SK-N-SH (cell line): Measurements from ENCODE around the gene UBXN2A. TPM values are rescaled to one million over a fixed set of nuclear protein-coding genes. Genes with fewer than 3 reads are reported as not detected.

Experiments used
- CTCF ChIA-PET: fragments of 300-600, 350-600 bp; formaldehyde crosslinking; extraction: SDS; loops from one replicate; lab custom pipeline; 2021; lab: Yijun Ruan, JAX
- POLR2A ChIA-PET: fragments of 350-600 bp; sonication (Branson Sonifier 250); formaldehyde crosslinking; extraction: SDS; loops from one replicate; lab custom pipeline; 2020; ENCODE audit warnings: antibody characterized with exemption, inconsistent platforms; lab: Yijun Ruan, JAX
- DNase-seq: peaks from one replicate; pipeline ENCODE4 v3.0.0; 2012
- H2AFZ ChIP-seq: fragments of 200-600 bp; sonication (generic); 2 replicates; pipeline ENCODE4 v1.8.1; 2016; ENCODE audit warnings: antibody characterized with exemption, mild to moderate bottlenecking, low read depth
- H3F3A ChIP-seq: fragments of 200-600 bp; sonication (generic); replicated peaks from 2 replicates; pipeline ENCODE3; 2016; ENCODE audit warnings: antibody characterized with exemption, mild to moderate bottlenecking; ENCODE audit not compliant: insufficient read depth
- H3K27ac ChIP-seq, 2 experiments: fragments of 200-500 bp in 1 of 2; fragments of 200-600 bp in 1 of 2; sonication (Bioruptor generic) in 1 of 2; sonication (generic), shearing (Covaris generic) in 1 of 2; 2 replicates each; pipeline versions ENCODE4 v1.5.1 to v1.6.1; 2014 to 2016; ENCODE audit warnings: low read depth in 2 of 2, inconsistent platforms in 1 of 2, low read length in 1 of 2, mild to moderate bottlenecking in 1 of 2, mixed read lengths in 1 of 2
- H3K27me3 ChIP-seq: fragments of 200-600 bp; sonication (generic), shearing (Covaris generic); 2 replicates; pipeline ENCODE4 v1.6.1; 2016; ENCODE audit warnings: mixed run types; ENCODE audit not compliant: insufficient read depth
- H3K36me3 ChIP-seq, 2 experiments: fragments of 200-500 bp in 1 of 2; fragments of 200-600 bp in 1 of 2; sonication (Bioruptor generic) in 1 of 2; sonication (generic) in 1 of 2; replicated peaks in 1 of 2; 2 replicates each; pipeline versions ENCODE3 to v1.5.1; 2014 to 2016; ENCODE audit warnings: low read length in 1 of 2, mild to moderate bottlenecking in 1 of 2; ENCODE audit not compliant: insufficient read depth in 2 of 2, control insufficient read depth in 1 of 2
- H3K4me1 ChIP-seq, 2 experiments: fragments of 200-500 bp in 1 of 2; fragments of 200-600 bp in 1 of 2; sonication (Bioruptor generic) in 1 of 2; sonication (generic), shearing (Covaris generic) in 1 of 2; 2 replicates each; pipeline versions ENCODE4 v1.5.1 to v1.6.1; 2014 to 2016; ENCODE audit warnings: low read depth in 1 of 2, low read length in 1 of 2, mixed run types in 1 of 2; ENCODE audit not compliant: insufficient read depth in 2 of 2, control insufficient read depth in 1 of 2
- H3K4me2 ChIP-seq: fragments of 200-600 bp; sonication (generic), shearing (Covaris generic); 2 replicates; pipeline ENCODE4 v1.6.1; 2017; ENCODE audit warnings: mixed run types
- H3K4me3 ChIP-seq, 2 experiments: fragments of 200-500 bp in 1 of 2; fragments of 200-600 bp in 1 of 2; sonication (Bioruptor generic) in 1 of 2; sonication (generic), shearing (Covaris generic) in 1 of 2; 2 replicates each; pipeline versions ENCODE4 v1.5.1 to v1.8.1; 2014 to 2016; ENCODE audit warnings: low read depth in 2 of 2, inconsistent platforms in 1 of 2, low read length in 1 of 2, mild to moderate bottlenecking in 1 of 2, mixed read lengths in 1 of 2, moderate library complexity in 1 of 2
- H3K79me2 ChIP-seq: fragments of 200-600 bp; sonication (generic); 2 replicates; pipeline ENCODE4 v1.8.1; 2017; ENCODE audit warnings: mild to moderate bottlenecking; ENCODE audit not compliant: insufficient read depth
- H3K9ac ChIP-seq: fragments of 200-600 bp; sonication (generic); 2 replicates; pipeline ENCODE4 v1.6.1; 2017; ENCODE audit warnings: mixed run types
- H3K9me2 ChIP-seq: fragments of 200-600 bp; sonication (generic); 2 replicates; pipeline ENCODE4 v1.6.1; 2017; ENCODE audit warnings: mixed run types
- H3K9me3 ChIP-seq: fragments of 200-600 bp; sonication (generic); 2 replicates; pipeline ENCODE4 v1.6.1; 2017; ENCODE audit warnings: mixed run types, mild to moderate bottlenecking, moderate library complexity
- H4K20me1 ChIP-seq: fragments of 200-600 bp; sonication (generic); 2 replicates; pipeline ENCODE4 v1.6.1; 2017; ENCODE audit warnings: mild to moderate bottlenecking, mixed run types; ENCODE audit not compliant: insufficient read depth
- CHD2 ChIP-seq: fragments of 150-350 bp; IDR thresholded peaks from 2 replicates; pipeline ENCODE4 v1.6.1; 2018; ENCODE audit warnings: low read length; ENCODE audit not compliant: partially characterized antibody
- CTCF ChIP-seq: fragments of 200-600 bp; sonication (generic); IDR thresholded peaks from 2 replicates; pipeline ENCODE4 v1.6.1; 2017; ENCODE audit warnings: antibody characterized with exemption, mild to moderate bottlenecking, moderate library complexity
- FOXJ3 ChIP-seq: sonication (generic); formaldehyde crosslinking; IDR thresholded peaks from 2 replicates; pipeline ENCODE4 v1.5.1; 2020; ENCODE audit warnings: mild to moderate bottlenecking, missing genetic modification reagents
- FOXM1 ChIP-seq: IDR thresholded peaks from 2 replicates; pipeline ENCODE4 v1.4.0; 2012; ENCODE audit warnings: low read depth, mild to moderate bottlenecking
- MXI1 ChIP-seq: IDR thresholded peaks from 2 replicates; pipeline ENCODE4 v1.6.1; 2012; ENCODE audit warnings: mild to moderate bottlenecking, low read depth, low read length, improper control_type of control experiment
- POLR2AphosphoS5 ChIP-seq: IDR thresholded peaks from 2 replicates; pipeline ENCODE4 v1.6.1; 2012; ENCODE audit warnings: low read depth, low read length
- TEAD4 ChIP-seq: IDR thresholded peaks from 2 replicates; pipeline ENCODE4 v1.4.0; 2012; ENCODE audit warnings: mild to moderate bottlenecking, borderline replicate concordance; ENCODE audit not compliant: insufficient read depth
- YY1 ChIP-seq: IDR thresholded peaks from 2 replicates; pipeline ENCODE4 v1.4.0; 2012; ENCODE audit warnings: low read depth, mild to moderate bottlenecking
- WGBS: methylation state at CpG from one replicate; pipeline ENCODE4 v1.1.6; 2017; ENCODE audit warnings: low lambda C conversion rate; 5-methylcytosine and 5-hydroxymethylcytosine counted together
- polyA plus RNA-seq, 3 experiments: library from polyadenylated mRNA; depleted of rRNA; stranded (reverse); fragments of >200 nt; gene quantifications; 2 replicates each; pipeline ENCODE4 v1.2.3, GENCODE V29; 2012

UBXN2A gene
- polyA plus RNA-seq, 1 of the 3 experiments (the other 2 are of a cell fraction), result 5.8 TPM

GRCh38 chr2:24022975-24023575 lies 82.8 kb downstream of the UBXN2A start:
- DNase-seq, result no peak
- peaks cover 3% of the 10 kb centered on the region; the same call in 1 of the 2 replicates for H3K79me2 ChIP-seq
- no peak overlapping the region for H3K4me3 ChIP-seq
- no peak overlapping the region for H3K9ac ChIP-seq
- no peaks in the 10 kb centered on the region for H3K9me2 ChIP-seq
- no peaks in the 10 kb centered on the region for H3K4me1 ChIP-seq
- CTCF ChIA-PET, result no interaction called here
- TF ChIP-seq FOXM1 (no peak), TEAD4 (no peak), FOXJ3 (CRISPR knock-in tag) (no peak)
- TF ChIP-seq, all 33 proteins: peak for 0
- Histone ChIP-seq H4K20me1 (no peaks in the 10 kb centered on the region), H3F3A (no peaks in the 10 kb centered on the region), H2AFZ (no peak overlapping the region), H3K27me3 (no peaks in the 10 kb centered on the region), H3K4me2 (no peak overlapping the region), H3K27ac (no peak overlapping the region), H3K9me3 (no peaks in the 10 kb centered on the region), H3K36me3 (peaks cover 0 to 10% of the 10 kb centered on the region in 2 experiments)
- WGBS, result 94% methylated on average over 14 of the region's 16 CpGs
- POLR2A ChIA-PET, result no interaction called here

DNA sequence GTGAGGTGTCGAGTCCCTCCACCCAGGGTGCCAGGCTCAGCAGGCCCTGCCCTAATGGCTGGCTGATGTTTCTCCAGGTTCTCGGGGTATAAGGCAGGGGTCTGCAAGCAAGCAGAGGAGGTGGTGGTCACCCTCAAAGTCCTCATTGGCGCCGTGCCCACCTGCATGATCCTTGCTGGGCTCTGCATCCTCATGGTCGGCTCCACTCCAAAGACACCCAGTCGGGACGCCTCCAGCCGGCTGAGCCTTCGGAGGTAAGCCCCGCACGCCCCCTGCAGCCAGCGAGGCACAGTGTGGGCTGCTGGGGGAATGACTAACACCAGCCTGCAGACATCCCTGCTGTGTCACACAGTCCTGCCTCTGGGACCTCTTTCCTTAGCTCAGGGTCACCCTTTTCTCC lies 83.8 kb downstream of the UBXN2A start:
- CTCF ChIA-PET, result interaction anchor here (1.6 kb wide), 1 partner anchor 98 kb away, joined by 3 read pairs; the partner anchor contains the start of gene ATAD2B
- Histone ChIP-seq H3K36me3 (peaks cover 0 to 12% of the 10 kb centered on the region in 2 experiments), H2AFZ (no peak overlapping the region), H3K4me1 (no peaks in the 10 kb centered on the region), H3K79me2 (peaks cover 6% of the 10 kb centered on the region; the same call in 1 of the 2 replicates), H3F3A (no peaks in the 10 kb centered on the region), H3K9ac (no peak overlapping the region), H3K4me2 (no peak overlapping the region), H3K4me3 (no peak overlapping the region), H3K9me3 (no peaks in the 10 kb centered on the region), H3K27me3 (no peaks in the 10 kb centered on the region), H4K20me1 (no peaks in the 10 kb centered on the region), H3K27ac (no peak overlapping the region), H3K9me2 (no peaks in the 10 kb centered on the region)
- no peak for DNase-seq
- WGBS, result 91% methylated on average over 10 of the region's 12 CpGs
- POLR2A ChIA-PET, result no interaction called here
- TF ChIP-seq MXI1 (no peak), POLR2AphosphoS5 (no peak), CTCF (peak; percentile 26; the same call in 1 of the 2 replicates)

DNA sequence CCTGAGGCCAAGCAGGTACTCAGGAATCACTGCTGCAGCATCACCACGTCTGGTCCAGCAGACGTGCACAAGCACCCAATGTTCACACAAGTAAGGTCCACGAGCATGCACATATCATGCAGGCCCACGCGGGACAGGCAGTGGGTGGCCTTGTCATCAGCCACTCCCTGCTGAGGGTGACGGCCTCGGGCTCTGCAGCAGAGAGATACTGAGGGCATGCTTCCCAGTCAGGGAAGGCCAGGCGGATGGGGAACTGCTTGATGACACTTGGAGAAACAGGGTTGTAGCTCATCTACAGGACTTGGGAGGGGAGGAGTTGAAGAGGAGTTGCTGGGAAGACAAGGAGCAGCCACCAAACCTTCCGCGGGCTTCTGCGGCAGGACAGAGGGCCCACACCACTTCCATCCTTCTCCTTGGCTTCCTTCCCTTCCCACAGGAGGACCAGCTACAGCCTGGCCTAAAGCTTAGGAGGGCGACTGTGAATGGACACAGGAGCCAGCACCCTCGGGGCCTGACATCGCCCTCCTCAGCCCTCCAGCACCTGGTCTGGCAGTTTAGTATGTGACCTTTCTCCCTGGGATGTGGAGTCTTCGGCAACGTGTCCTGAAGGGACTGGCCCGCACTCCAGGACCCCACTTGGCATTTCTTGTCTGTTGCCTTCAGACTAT lies 84.9 kb downstream of the UBXN2A start:
- WGBS, result 99% methylated on average over 9 of the region's 17 CpGs
- Histone ChIP-seq H2AFZ (no peak overlapping the region), H3K9me3 (no peaks in the 10 kb centered on the region), H3K27ac (no peak overlapping the region), H4K20me1 (no peaks in the 10 kb centered on the region), H3K36me3 (peaks cover 7 to 21% of the 10 kb centered on the region in 2 experiments), H3K9ac (no peak overlapping the region), H3K79me2 (peaks cover 6% of the 10 kb centered on the region; the same call in 1 of the 2 replicates), H3K9me2 (no peaks in the 10 kb centered on the region), H3F3A (no peaks in the 10 kb centered on the region), H3K4me1 (no peaks in the 10 kb centered on the region), H3K27me3 (no peaks in the 10 kb centered on the region), H3K4me3 (no peak overlapping the region), H3K4me2 (no peak overlapping the region)
- DNase-seq, result no peak
- ChIA-PET CTCF (interaction anchor here (1.6 to 2.1 kb wide), 3 partner anchors 9 to 99 kb away, joined by 3 to 8 read pairs (median 6); partner anchors contain the start of gene ATAD2B), POLR2A (no interaction called here)
- TF ChIP-seq CHD2 (no peak), YY1 (no peak)
- TF ChIP-seq, all 33 proteins: peak for 0
